Mesenteric fat pad (tissue), 1 donor: ENCODE measurements around the gene NR6A1. TPM values are rescaled to one million over a fixed set of nuclear protein-coding genes. Genes with fewer than 3 reads are reported as not detected.
"Not testable (repeated sequence)": the region's sequence is repeated elsewhere in the genome, so short reads cannot be mapped to it uniquely, and the experiment has no call there.

Experiments used
- DNase-seq: peaks from one replicate; pipeline ENCODE4 v3.0.0-alpha.2; 2020; ENCODE audit warnings: low spot score
- total RNA-seq: library from RNA; stranded (reverse); fragmentation: NEBNext Ultra II Directional; extraction: Animal tissue kit (Norgen Biotek cat#: 25700); gene quantifications from one replicate; pipeline ENCODE4 v1.2.1, GENCODE V29; 2021
- donor health status: DM: yes; HTN: yes; CAD: no.

NR6A1 gene
- total RNA-seq, 1 donor from 2014 or later = 0.64 TPM

DNA sequence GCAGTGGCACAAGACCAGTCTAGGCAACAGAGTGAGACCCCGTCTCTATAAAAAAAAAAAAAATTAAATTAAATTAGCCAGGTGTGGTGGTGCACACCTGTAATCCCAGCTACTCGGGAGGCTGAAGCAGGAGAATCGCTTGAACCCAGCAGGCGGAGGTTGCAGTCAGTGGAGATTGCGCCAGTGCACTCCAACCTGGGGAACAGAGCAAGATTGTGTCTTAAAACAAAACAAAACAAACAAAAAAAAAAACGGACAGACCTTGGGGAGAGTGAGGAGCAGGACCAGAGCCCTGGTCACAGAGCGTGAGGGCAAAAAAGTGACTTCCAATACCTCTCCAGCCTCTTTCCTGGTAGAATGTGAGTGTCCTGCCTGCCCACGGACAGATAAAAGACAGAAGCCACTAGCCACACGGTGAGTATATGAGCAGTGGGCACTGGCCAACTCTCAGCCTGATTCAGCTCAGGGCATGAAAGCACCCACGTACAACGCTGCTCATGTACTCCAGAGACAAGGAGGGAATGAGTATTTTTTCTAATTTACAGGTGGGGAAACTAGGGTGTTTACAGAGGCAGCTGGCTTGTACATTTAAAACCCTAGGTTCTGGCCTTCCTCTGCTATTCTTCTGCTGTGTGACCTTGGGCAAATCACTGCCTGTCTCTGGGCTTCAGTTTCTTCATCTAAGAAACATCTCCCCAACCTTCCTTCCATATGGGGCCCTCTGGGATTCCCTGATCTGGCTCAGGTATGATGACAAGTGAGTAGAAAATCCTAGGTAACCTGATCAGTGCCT is 7.7 kb upstream of the NR6A1 start:
- DNase-seq = no peak

DNA sequence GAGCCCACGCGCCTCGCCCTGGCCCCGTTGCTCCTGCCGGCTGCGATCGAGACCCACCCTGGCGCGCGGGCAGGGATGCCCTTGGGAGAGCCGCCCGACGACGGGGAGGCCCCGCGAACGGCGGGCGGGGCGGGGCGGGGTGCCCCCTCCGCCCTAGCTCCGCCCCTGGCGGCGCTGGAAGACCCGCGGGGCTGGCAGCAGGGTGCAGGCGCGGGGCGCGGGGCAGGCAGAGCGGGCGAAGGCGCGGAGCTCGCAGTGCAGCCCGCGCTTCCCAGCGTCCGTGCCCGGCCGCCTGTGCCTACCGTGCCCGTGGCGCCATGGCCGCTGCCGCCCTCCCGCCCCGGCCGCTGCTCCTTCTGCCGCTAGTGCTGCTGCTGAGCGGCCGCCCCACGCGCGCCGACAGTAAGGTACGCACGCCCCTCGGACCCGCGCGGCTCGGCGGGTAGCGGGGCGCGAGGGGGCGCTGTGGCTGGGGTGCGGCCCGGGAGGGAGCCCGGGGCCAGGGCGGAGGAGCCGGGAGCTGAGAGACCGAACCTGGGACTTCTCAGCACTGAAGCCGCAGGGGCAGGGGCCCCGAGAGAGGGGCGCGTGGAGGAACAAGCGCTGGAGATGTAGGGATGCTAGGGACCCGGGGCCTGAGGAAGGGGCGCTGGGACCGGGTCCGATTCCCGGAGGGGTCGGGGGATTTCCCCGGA is 6.0 kb upstream of the NR6A1 start, which contains the start of gene OLFML2A:
Gene OLFML2A, plus strand, starts transcription at position 180 of the 695 bp plus-strand sequence. Its CDS starts 138 bp downstream, at position 318.
- DNase-seq = peak; percentile 88

DNA sequence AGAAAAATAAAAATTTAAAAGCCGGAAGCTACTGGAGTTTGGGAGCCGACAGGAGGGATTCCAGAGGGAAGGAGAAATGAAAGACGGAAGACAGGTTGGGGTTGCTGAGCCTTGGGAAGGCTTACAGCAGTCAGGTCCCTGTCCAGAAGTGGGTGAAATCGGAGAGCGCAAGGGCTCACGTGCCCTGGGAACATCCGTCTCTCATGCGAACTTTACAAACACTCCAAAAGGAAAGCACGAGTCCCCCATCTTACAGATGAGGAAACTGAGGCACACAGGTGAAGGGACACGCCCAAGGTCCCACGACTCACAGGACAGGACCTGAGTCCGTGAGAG is 5.5 kb upstream of the NR6A1 start:
- peak; percentile 84 for DNase-seq

DNA sequence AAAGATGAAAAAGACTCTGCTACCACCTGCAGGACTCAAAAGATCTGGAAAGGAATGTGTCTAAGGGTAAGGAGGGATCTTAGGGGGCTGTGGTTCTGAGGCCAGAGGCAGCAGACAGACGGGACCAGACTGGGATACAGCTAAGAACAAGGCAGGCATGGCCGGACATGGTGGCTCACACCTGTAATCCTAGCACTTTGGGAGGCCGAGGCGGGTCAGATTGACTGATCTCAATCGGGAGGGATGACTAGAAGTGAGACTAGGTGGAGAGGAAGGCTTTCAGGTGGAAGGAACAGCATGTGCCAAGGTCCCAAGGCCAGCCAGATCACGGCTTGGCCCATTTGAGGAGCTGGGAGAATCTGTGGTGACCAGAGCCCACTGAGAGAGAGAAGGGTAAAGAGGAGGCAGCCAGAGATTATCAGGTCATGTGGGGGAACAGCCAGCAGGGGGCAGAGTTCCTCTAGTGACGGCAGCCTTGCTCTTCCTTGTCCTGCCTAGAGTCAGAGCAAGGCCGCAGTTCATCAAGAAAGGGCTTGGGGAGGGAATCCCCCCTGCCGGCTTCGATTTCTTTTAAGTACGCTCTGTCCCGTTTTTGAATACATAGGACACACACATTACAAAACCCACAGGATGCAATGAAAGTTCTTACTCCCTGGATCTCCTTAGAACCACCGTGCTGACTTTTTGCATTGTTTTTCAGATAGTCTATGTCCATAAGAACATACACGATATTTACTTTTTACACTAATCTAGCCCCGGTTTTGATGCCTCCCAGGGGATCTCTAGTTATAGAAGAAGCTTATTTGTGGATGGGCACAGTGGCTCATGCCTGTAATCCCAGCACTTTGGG is 3.2 kb upstream of the NR6A1 start:
- DNase-seq = peak; percentile 90

DNA sequence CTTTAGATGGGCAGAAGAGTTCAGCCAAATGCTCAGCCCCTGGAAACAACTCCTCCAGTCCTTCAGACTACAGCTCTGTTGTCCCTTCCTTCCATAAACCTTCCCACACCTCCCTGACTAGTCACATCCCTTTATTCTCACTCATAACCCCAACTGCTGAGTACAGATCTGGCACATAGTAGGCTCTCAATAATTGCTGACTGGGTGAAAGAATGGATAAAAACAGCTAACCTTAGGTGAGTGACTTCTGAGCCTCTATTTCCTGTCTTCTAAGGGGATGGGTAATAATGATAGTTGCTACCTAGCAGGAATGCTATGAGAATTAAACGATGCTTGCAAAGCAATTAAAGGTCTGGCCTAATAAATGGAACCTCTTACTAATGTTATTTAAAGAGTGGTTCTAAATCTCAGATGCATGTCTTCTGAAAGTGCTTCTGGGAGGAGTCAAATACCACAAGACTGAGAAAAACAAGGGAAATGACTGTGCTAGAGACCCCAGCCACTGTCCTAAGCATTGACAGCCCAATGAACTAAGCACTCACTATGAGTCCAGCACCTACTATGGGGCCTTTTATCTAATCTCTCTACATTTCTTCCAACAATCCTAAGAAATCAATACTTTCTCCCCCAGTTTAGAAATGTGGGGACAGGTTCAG is 2.5 kb upstream of the NR6A1 start:
- no peak for DNase-seq

DNA sequence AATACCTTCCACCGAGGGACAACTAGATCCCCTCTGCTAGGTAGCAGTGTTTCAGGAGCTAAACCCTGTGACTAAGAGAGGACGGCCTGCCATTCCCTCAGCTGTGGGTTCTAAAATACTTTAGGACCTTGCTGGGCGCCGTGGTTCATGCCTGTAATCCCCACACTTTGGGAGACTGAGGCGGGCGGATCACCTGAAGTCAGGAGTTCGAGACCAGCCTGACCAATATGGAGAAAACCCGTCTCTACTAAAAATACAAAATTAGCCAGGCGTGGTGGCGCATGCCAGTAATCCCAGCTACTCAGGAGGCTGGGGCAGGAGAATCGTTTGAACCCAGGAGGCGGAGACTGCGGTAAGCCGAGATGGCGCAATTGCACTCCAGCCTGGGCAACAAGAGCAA is 1.8 kb upstream of the NR6A1 start:
- not testable (repeated sequence) for DNase-seq

DNA sequence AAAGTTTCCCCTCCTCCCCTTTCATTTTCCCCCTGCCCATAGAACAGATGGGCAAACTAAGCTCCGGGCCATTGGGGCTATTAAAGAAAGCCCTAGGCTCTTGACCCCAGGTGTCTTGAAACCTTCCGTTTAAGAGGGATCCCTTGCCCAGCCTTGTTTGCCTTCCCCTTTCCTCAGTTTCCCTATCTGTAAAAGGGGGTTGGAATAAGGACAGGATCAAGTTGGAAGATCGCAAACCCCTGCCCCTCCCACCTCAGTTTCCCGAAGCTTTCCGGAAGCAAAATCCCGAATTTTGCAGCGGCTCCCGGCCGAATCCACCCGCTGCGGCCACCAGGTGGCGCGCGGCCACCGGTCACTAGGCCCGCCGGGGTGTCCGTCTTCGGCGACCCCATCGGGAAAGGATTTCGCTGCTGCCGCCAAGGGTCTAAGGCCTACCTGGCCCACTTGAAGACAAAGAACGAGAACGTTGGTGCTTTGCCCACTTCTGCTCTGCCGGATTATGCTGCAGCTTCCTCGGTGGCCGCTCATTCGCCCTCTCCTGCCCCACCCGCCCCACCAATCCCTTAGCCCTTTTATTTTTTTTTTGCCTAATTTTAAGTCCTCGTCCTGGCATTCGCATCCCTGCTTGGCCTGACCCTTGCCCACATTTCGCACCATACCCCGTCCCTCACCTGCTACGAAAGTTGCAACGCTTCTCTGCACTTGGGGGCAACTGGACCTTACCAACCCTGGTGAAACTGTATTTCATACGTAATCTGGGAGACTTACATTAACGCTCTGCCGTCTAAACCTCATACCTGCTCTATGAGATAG is 962 bp upstream of the NR6A1 start:
- peak; percentile 90 for DNase-seq

DNA sequence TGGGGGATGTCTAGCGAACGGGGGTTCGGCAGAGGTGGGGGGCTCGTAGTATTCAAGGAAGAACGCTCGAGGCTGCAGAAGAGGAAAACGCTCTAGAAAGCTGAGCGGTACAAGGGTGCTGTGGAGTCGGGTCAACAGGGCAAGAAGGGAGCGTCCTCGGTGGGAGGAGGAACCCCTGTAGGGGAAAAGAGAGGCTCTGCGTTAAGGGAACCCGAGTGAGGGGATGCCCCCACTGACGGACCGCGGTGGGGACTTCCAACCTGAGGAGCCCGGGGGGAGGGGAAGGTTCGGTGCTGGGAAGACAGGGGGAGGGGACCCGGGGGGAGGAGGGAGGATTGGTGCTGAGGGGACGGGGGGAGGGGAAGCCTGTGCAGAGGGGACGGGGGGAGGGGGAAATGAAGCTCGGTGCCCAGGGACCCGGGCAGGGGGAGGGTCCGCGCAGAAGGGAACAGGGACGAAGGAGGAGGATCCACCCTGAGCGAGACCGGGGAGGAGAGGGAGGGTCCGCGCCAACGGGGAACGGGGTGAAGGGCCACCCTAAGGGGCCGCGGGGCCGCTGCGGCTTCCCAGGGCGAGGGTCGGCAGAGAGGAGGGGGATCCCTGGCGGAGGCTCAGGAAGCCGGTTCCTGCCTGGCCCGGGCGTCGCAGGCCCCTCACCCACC is 621 bp downstream of the NR6A1 start:
- peak; percentile 91 for DNase-seq

DNA sequence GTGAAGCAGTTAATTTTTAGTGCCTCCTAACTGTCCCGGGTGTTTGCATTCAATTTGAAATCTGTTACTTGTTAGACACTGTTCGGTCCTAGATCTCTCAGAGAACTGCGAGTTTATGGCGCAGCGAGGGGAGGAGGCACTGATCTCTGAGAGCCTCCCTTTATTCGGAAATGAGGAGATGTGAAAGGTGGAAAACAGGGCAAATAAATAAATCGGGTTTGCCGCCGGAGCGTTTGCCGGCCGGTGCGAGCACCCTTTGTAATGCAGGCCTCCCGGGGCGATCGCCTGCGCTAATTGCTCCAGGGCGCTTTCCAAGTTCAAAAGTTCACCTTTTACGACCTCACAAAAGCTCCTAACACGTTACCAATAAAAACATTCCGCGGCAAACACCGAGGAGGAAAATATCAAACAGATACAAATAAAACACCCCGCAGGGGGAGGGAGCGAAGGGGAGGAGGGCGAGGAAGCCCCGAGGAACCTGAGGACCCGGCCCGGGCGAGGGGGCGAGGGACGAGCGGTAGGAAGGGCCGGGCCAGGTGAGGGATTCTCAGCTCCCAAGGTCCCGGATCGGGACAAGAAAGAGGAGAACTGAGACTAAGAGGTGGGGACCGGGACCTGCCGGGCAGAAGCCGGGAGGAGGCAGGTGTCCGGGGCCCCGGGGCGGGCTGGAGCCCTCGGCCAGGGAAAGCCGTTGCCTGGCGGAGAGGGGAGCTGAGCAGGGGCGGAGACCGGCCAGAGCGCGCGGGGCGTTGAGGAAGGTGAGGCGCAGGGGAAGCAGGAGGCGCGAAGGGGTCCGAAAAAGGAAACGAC is 1.4 kb downstream of the NR6A1 start:
- DNase-seq = no peak

DNA sequence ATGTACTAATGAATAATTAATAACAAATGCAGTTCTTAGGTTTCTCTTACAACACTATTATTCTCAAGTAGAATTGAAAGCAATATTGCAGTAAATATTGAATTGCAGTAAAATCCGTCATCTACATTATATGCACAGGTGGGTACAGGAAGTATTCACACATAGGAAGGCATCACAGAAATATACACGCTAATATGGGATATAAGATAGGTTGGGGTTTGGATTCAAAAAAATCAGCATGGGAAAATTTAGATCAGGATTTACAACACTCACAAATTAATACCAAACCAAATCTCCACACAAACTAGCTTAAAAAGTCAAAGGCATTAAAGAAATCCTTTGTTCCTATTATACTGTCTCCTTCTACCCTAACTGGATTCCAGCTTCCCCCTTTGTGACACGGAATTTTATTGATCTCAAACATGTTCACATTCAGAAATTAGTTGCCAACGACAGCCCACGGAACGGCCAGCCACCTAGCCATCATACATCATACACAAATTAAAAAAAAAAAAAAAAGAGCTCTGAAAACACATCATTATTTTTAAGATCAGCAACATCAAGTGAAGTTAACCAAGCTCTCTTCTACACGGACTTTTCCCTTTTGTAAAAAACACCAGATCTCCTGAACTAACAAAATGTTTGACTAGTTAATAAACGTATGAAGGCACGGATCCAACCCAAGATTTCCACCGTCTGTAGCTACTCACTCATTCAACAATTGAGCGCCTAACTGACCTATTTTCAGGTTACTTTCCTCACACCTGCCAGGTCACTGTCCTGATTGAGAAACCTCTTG is 2.2 kb downstream of the NR6A1 start:
- DNase-seq = no peak

DNA sequence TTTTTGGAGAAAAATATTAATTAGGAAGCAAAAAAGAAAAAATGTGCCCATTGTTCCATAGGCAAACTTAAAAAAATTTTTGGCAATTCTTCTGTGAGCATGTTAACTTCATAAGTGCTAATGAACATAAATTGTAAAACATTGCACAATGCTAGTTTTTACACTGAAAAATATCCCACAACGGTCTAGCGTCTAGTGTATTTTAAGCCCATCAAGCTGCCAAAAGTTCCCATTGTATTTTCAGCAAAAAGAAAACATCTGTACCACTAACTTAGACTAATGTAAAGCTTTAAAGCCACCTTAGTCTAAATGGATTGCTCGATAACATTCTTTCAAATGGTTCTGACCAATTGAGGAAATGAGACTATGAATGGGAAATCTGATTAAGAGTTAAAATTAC is 2.8 kb downstream of the NR6A1 start:
- no peak for DNase-seq

DNA sequence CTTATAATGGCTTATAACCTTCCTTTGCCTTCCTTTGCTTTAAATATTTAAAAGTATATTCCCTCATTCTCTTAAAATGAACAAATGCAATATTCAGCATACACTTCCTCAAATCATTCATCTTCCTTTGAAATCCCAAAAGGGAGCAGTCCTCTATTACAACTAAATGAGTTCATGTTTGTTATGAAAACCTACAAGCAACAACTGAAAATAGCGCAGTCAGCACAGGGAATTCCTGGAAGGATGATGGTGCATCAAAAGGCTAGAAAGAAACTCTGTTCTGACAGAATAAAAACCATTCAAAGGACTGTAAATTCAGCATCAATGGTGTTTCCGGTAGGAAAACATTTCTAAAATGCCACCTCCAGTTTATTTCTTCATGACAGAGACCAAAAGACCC is 3.3 kb downstream of the NR6A1 start:
- DNase-seq = no peak

DNA sequence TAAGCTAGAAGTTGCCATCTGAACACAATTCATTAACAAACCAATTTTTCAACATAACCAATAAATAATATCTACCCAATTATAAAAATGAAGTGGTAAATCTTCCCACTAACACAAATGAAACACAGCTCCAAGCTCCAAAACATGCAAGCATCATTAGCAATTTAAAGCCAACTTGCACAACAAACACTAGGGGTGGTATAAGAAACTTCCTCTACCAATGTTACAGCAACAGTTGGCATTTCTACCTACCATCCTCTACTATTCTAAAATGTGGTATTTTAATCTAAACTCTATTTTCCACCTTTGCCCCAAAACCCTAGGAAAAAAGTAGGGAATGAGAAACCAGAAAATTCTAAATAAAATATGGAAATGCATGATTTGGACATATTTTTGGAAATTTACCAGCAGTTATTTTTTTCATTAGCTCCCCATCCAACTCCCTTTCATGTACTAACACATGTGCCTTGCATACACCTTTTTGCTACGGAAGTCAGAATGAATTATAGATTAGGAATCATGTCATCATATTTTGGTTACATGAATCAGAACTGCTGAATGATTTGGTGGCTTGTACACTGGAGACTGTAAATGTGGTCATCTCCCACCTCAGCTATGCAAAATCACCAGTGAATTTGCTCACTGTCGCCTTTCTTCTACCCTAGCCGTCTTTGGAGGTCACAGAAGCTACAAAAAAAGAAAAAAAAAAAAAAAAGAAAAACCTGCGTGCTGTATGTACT is 4.1 kb downstream of the NR6A1 start:
- no peak for DNase-seq

DNA sequence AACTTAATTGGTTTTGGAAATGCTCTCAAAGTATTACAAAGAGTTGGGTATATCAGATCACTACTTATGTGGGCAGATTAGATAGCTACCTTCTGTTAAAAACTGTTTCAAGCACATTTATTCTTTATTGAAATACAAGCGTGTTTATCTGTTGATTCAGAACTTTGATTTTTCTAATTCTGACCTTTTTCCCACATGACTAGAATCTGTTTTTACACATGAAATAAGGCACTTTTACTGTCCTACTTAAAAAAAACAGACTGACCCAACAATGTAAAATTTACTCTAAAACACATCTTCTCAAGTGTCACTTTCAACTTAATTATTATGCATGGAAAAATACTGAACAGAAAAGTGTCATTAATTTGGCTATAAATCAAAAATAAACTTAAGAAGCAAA is 4.8 kb downstream of the NR6A1 start:
- DNase-seq = no peak

DNA sequence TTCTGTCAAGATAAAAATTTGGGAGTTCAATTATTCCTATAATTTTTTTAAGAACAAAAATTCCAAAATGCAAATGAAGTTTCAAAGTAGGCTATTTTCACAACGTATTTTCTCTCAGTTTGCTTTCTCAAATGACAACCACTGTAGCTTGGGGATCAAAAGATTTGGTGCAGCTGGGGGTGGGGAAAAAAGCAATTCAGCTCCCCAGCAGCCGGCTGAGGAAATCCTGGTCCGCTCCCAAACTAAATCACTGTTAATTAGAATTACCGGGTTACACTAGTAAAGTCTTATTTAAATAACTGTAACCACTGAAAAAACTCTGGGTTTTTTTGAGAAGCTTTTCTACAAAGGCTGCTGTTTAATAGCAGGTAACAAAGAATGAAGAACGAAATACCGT is 5.7 kb downstream of the NR6A1 start:
- DNase-seq = no peak

DNA sequence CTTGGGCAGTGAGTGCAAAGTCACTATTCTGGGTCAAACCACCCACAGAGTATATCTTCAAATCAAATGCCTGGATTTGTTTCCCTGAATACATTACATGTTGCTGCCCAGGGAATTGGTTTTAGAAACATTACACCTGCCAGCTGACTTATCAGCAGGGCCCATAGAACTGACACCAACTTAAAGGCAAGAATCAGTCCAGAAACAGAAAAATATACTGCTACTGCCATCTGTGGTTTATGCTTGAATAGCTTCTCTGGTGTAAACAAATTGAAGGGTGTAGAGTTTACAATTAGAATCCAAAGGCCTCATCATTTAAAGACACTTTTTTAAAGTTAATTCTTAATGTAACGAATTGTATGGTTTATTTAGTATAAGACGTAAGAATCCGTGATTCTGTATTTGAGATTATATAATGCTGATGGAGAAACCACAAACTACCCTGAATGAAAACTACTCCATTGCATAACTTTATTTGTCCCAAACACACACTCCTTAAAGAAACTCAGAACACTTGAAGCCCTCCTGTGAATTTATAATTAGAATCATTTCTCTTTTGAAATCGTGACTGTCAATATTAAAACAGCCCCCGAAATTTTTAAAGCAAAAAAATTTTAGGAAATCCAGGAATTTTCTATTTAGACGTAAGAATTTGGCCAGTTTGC is 6.2 kb downstream of the NR6A1 start:
- no peak for DNase-seq

DNA sequence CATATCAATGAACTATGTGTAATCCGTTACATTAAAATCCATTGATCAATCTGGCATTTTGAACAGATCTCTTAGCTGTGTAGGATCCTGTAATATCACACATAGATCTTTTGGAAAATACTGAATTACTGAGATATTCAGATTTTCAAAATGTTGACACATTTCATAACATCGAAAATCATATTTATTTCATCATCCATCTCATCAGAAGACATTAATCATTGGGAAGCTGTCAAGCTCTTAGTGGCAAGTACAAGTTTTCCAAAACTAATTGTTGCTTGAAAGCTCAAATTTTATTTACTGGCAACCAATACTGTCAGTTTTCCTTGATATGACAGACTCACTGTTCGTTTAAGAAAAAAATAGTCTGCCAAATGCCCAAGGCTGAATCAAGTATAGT is 8.5 kb downstream of the NR6A1 start:
- DNase-seq = no peak
